DOHH2 (cell line): ENCODE data around the gene AHNAK.

Source experiments
- H3F3A ChIP-seq: fragments of 200-600 bp; sonication (generic), shearing (Covaris generic); 2 replicates; pipeline ENCODE4 v1.6.0; 2016; ENCODE audit warnings: antibody characterized with exemption, mild to moderate bottlenecking; ENCODE audit not compliant: control insufficient read depth, insufficient read depth
- H3K27ac ChIP-seq: fragments of 200-600 bp; sonication (generic); 2 replicates; pipeline ENCODE4 v1.5.1; 2014; ENCODE audit warnings: low read depth, mild to moderate bottlenecking, low read length, moderate library complexity
- H3K27me3 ChIP-seq: fragments of 200-600 bp; sonication (generic); 2 replicates; pipeline ENCODE4 v1.6.1; 2014; ENCODE audit warnings: mild to moderate bottlenecking, low read length, mixed read lengths; ENCODE audit not compliant: control insufficient read depth
- H3K36me3 ChIP-seq: fragments of 200-600 bp; sonication (generic); 2 replicates; pipeline ENCODE4 v1.6.1; 2014; ENCODE audit warnings: mild to moderate bottlenecking, low read length, moderate library complexity, mixed read lengths; ENCODE audit not compliant: control insufficient read depth
- H3K4me1 ChIP-seq: fragments of 200-600 bp; sonication (generic); 2 replicates; pipeline ENCODE4 v1.6.1; 2014; ENCODE audit warnings: mild to moderate bottlenecking, low read length, mixed read lengths; ENCODE audit not compliant: control insufficient read depth
- H3K4me2 ChIP-seq: fragments of 200-600 bp; sonication (generic); 2 replicates; pipeline ENCODE4 v1.6.0; 2014; ENCODE audit warnings: mild to moderate bottlenecking, low read length, moderate library complexity
- H3K4me3 ChIP-seq: fragments of 200-600 bp; sonication (generic); 2 replicates; pipeline ENCODE4 v1.5.1; 2014; ENCODE audit warnings: mild to moderate bottlenecking, low read length, mixed read lengths
- H3K79me2 ChIP-seq: fragments of 200-600 bp; sonication (generic); 2 replicates; pipeline ENCODE4 v1.6.1; 2014; ENCODE audit warnings: mild to moderate bottlenecking, low read length, mixed read lengths; ENCODE audit not compliant: control insufficient read depth
- H3K9me2 ChIP-seq: fragments of 200-600 bp; sonication (generic); replicated peaks from 2 replicates; pipeline ENCODE4 v1.6.1; 2014; ENCODE audit warnings: mild to moderate bottlenecking, low read length, mixed read lengths; ENCODE audit not compliant: control insufficient read depth
- H3K9me3 ChIP-seq: fragments of 200-600 bp; sonication (generic); 2 replicates; pipeline ENCODE4 v1.6.1; 2014; ENCODE audit warnings: antibody characterized with exemption, low read length, mixed read lengths; ENCODE audit not compliant: control insufficient read depth, insufficient read depth
- H4K20me1 ChIP-seq: fragments of 200-600 bp; sonication (generic); 2 replicates; pipeline ENCODE4 v1.6.0; 2014; ENCODE audit warnings: low read depth, mild to moderate bottlenecking, antibody characterized with exemption, low read length, moderate library complexity; ENCODE audit not compliant: control insufficient read depth, insufficient read depth
- EZH2phosphoT487 ChIP-seq: fragments of 200-600 bp; sonication (generic); IDR thresholded peaks from 2 replicates; pipeline ENCODE4 v1.6.1; 2017; ENCODE audit warnings: borderline replicate concordance, mild to moderate bottlenecking, antibody characterized with exemption, low read length, moderate library complexity, mixed read lengths
- TF ChIP-seq, protein P1 (sequence below): fragments of 200-600 bp; sonication (generic); IDR thresholded peaks from one replicate; pipeline ENCODE4 v1.5.1; 2014; ENCODE audit warnings: antibody characterized with exemption, mild to moderate bottlenecking, low read depth, low read length; ENCODE audit not compliant: poor library complexity, severe bottlenecking

AHNAK gene

DNA sequence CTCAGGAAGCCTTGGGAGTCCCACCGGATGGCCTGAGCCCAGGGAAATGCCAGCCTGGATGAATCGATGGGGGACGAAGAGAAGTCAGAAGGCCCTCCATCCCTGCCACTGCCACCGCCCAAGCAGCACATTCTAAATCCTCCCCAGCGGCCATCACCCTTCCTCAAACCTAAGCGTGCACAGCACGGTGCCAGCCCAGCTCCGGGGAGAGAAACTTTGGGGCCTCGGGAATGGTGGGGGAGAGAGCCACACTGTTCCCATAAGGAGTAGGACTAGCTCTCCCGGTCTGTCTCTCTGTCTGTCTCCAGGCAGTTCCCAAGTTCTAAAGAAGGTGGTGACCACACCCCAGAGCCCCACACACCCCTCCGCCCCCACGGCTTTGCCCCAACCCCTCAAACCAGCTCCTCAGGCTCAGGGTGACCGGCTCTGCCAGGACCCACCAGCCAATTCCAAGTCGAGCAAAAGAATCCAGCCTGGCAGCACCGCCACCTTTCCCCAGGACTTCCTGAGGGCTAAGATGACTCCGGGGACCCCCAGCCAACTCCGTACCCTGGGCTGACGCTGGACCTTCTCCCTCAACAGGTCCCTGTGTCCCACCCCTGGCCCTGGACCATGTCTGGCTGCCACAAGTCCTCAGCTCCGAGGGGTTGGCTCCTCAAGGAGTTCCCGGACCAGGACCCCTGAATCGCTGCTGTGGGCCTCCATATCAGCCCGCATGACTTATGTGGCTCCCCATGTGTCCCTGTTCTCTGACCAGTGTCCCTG is 2.7 kb downstream of the AHNAK start:
- Histone ChIP-seq H3K4me1 (peaks cover 17% of the 10 kb centered on the region), H3K4me3 (no peak overlapping the region), H3F3A (no peaks in the 10 kb centered on the region), H3K79me2 (no peaks in the 10 kb centered on the region), H3K4me2 (no peak overlapping the region), H3K27ac (no peak overlapping the region), H3K9me2 (no peaks in the 10 kb centered on the region), H3K9me3 (no peaks in the 10 kb centered on the region), H3K27me3 (peaks cover 65% of the 10 kb centered on the region), H3K36me3 (no peaks in the 10 kb centered on the region), H4K20me1 (no peaks in the 10 kb centered on the region)
- no peak for TF ChIP-seq EZH2phosphoT487
- TF ChIP-seq, protein P1, sequence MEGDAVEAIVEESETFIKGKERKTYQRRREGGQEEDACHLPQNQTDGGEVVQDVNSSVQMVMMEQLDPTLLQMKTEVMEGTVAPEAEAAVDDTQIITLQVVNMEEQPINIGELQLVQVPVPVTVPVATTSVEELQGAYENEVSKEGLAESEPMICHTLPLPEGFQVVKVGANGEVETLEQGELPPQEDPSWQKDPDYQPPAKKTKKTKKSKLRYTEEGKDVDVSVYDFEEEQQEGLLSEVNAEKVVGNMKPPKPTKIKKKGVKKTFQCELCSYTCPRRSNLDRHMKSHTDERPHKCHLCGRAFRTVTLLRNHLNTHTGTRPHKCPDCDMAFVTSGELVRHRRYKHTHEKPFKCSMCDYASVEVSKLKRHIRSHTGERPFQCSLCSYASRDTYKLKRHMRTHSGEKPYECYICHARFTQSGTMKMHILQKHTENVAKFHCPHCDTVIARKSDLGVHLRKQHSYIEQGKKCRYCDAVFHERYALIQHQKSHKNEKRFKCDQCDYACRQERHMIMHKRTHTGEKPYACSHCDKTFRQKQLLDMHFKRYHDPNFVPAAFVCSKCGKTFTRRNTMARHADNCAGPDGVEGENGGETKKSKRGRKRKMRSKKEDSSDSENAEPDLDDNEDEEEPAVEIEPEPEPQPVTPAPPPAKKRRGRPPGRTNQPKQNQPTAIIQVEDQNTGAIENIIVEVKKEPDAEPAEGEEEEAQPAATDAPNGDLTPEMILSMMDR, result no peak

DNA sequence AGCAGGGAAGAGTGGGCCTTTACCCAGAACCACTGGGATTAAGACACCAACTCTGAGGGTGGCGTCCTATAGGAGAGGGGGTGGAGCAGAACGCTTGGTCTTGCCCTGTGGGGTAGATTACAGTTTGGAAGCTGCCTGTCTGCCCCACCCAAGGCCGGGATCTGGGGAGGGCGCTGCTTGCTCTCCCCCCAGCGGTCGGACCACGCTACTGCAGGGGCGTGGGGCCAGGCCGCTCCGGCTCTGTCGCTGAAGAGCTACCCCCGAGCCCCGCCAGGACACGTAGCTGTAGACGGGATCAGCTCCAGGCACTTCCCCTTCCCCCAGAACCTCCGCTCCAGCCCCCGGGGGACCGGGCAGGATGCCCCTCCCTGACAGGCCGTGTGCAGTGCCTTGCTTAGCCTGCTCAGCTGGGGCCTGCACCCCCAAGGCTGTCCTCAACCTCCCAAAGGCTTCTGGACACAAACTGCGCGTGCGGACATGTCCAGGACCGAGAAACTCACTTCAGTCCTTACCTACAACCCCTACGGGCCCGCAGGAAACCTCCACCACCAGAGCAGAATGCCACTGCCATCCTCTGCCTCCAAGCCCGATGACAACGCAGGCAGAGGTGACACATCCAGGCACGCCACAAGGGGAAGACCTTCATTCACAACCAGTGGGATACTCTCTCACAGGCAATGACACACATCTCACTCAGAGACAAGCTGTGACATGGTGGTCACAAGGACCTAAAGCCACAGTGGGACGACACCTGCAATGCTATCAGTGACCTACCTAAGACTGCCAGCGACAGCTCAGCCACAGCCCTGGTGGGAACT is 3.6 kb downstream of the AHNAK start:
- H3K4me2 ChIP-seq, result peak overlapping the region; percentile 31; the same call in 1 of the 2 replicates
- H3K9me3 ChIP-seq, result no peaks in the 10 kb centered on the region
- no peaks in the 10 kb centered on the region for H3F3A ChIP-seq
- H3K9me2 ChIP-seq, result no peaks in the 10 kb centered on the region
- 0 out of 2 replicates have a peak, but pooled peaks have one; percentile 90 for TF ChIP-seq EZH2phosphoT487
- TF ChIP-seq, protein P1, result peak; percentile 98
- H3K4me3 ChIP-seq, result no peak overlapping the region
- no peaks in the 10 kb centered on the region for H3K79me2 ChIP-seq
- no peaks in the 10 kb centered on the region for H4K20me1 ChIP-seq
- H3K36me3 ChIP-seq, result no peaks in the 10 kb centered on the region
- H3K4me1 ChIP-seq, result peaks cover 17% of the 10 kb centered on the region
- H3K27me3 ChIP-seq, result peaks cover 59% of the 10 kb centered on the region
- no peak overlapping the region for H3K27ac ChIP-seq

DNA sequence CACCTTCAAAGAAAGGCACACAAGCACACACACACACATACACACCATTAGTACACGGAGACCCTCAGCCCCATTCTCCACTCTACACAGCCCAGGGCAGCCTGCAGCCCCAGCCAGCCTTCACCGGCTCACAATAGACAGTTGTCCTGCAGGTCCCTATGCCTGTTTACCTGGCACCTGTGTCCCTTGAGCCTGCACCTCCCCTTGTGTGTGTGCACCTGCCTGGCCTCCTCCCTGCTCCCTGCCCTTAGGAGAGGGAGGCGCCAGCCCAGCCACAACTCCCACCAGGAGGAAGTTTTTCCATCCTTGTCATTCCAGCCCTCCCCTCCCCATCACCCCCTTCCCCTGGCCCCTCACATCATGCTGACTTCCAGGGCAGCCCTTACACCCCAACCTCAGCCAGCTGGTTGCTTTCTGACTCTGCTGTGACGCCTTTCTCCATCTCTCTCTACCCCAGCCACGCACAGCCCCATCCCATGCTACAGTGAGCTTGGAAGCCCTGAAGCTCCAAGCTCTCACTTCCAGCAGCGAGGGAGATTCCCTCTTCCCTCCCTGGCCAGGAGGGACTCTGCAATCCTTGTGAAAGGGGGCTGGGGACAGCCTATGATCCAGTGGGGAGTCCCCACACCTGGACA is 4.4 kb downstream of the AHNAK start:
- Histone ChIP-seq H3K9me2 (no peaks in the 10 kb centered on the region), H3F3A (no peaks in the 10 kb centered on the region), H3K36me3 (no peaks in the 10 kb centered on the region), H3K79me2 (no peaks in the 10 kb centered on the region), H3K27me3 (peaks cover 51% of the 10 kb centered on the region), H3K9me3 (no peaks in the 10 kb centered on the region), H3K4me2 (no peak overlapping the region), H4K20me1 (no peaks in the 10 kb centered on the region), H3K4me1 (peaks cover 17% of the 10 kb centered on the region), H3K4me3 (no peak overlapping the region), H3K27ac (no peak overlapping the region)
- no peak for TF ChIP-seq EZH2phosphoT487
